ENCODE measurements around the gene HOXA4.

The HOXA4 gene

GRCh38 chr7:27156916-27157701 is 26.6 kb upstream of the HOXA4 start:
- no peak for DNase-seq

DNA sequence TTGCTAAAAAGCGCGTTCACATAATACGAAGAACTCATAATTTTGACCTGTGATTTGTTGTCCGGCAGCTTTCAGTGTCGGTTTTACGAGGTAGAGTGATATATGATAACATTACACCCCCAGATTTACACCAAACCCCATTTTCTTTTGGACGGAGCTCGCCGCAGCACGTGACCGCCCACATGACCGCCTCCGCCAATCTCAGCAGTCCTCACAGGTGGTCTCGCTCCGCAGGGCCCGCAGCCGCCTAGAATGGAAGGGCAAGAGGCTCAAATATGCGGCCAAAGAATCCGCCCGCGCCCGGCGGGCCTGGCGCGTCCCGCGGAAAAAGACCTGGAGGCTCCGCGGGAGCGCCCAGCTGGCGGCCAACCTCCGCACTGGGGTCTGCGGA is 25.9 kb upstream of the HOXA4 start, which contains the start of gene HOXA7:
HOXA7 (minus strand) TSS at position 168 of the 391 bp plus-strand sequence; CDS start at position 38, 130 bp downstream.
- DNase-seq, result no peak

GRCh38 chr7:27155816-27156507 is 25.4 kb upstream of the HOXA4 start:
- no peak for DNase-seq

- DNase-seq, result no peak
Observed at GRCh38 chr7:27154901-27155815, 24.6 kb upstream of the HOXA4 start.

GRCh38 chr7:27154369-27154768 is 23.8 kb upstream of the HOXA4 start:
- no peak for DNase-seq

GRCh38 chr7:27153526-27153925 is 23.0 kb upstream of the HOXA4 start:
- DNase-seq, result no peak

GRCh38 chr7:27152816-27153442 is 22.4 kb upstream of the HOXA4 start:
- no peak for DNase-seq

DNA sequence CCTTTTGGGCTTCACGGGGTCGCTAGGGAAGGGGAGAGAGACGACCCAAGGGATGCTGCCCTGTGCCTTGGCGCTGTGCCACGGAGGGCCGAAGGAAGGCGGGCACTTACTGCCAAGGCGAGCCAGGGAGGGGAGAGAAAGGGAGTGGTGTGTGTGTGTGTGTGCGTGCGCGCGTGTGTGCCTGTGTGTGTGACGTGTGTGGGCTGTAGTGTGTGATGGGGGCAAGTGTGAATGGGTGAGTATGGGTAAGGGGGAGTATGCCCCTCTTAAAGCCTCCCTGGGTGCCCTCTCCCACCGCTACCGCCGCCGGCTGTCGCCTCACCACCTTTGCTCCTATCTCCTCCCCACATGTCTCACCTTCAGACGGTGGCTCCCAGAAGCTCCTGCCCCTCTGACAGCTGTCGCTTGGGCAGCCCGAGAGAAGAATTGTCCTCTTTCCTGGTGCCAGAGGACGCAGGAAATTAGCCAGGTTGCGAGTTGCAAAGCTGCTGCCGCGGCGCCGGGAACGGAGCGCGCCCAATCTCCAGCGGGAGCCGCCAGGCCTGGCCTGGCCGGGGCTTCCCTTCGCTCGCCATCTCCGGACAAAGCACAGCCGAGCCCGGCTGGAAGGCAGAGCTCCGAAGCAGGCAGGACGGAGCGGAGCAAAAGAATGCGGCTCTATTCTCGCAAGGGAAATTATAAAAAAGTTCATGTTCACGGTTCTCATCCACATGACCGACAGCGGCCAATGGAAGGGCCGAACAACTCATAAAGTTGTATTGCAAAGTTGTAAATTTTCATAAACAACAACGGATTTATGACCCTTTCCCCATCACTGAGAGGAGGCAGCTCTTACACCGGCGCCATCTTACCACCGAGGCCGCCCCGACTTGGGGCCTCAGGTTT is 21.6 kb upstream of the HOXA4 start, which contains the start of gene HOXA3:
HOXA3 (minus strand) TSS at position 653 of the 885 bp plus-strand sequence. CDS start 41,943 bp downstream, outside the sequence.
- no peak for DNase-seq

DNA sequence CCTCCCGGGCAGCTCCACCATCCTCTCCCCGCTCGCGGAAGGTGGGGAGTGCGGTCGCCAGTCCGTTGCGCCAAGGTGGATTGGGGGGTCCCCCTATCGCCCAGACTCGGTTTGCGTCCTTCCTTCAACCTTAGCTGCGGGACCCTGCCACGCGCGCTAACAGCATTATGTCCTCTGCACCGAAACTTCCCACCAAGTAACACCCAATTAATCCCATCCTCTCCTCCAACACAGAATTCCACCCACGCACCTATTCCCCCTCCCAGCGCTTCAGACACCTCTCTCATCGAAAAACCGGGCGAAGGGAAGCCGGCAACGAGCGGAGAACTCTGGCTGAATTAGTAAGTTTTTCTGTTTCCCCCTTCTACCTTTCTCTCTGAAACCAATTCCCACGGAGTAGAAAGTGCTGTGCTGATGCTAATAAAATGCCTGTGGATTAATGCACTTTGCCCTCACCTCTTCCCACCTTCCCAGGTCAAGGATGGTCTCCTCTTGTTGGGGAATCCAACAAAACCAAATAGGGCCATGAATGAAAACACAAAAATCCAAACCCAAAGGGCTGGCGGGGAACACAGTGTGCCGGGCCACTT is 20.9 kb upstream of the HOXA4 start:
- no peak for DNase-seq

DNA sequence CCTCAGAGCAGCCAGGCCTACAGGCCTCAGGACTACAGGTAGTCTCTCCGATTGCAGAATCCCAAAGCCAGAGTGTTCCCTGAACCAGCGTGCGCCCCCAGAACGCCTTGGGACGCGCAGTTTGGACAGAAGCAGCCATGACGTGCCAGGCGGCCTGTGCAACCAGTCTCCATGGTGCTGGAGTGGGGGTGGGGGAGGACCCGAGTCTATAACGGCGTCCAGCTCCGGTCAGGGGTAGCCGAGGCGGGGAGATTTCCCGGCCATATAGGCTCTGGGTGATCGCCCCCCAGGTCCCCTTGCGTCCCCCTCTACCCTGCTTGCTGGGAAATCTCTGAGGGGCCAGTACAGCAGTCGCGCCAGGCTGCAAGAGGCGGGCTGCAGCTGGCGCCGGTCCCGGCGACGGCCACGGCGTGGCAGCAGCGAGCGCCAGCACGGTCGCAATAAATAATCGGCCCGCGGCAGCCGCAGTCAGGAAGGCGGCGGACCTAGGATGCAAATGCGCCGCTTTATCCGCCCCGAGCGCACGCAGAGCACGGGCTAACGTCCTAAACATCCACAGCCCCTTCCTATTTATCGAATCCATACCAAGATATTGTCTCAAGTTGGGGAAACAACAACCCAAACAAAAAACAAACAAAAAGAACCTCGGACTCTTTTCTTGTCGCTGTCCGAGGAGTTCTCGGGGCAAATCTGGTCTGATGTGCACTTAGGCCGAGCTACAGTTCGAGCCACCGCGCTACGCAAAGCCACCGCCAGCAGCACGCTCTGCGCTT is 20.2 kb upstream of the HOXA4 start:
- peak; percentile 66 for DNase-seq

DNA sequence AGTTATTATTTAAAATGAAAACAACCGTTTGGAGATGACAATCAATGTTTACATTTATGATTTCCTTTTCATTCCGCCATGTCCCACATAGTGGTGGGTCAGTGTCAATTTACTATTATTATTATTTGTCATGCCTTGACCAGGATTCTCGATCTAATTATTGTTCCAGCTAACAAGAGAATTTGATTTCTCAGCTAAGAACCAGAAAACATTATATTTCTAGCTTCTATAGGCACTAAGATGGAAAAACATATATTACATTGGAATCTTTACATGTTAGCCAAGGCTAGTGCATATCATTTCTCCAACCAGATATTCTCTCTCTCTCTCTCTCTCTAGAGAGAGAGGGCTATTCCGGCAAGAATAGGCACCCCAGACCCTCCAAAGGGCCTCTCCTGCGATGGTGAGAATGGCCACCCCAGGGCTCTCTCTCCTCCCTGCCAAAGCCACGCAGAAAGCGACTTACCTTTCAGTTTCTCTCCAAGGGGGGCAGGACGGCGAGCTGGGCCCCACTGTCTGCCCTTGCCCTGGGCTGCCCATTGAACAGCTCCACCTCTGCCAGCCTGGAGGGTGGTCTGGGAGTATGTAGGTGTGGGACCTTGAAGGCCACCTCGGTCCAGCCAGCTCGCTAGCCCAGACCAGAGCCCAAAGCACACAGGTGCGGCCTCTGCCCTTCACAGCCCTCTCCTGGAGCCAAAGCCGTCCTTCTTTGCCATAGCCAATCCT is 19.4 kb upstream of the HOXA4 start:
- no peak for DNase-seq

DNA sequence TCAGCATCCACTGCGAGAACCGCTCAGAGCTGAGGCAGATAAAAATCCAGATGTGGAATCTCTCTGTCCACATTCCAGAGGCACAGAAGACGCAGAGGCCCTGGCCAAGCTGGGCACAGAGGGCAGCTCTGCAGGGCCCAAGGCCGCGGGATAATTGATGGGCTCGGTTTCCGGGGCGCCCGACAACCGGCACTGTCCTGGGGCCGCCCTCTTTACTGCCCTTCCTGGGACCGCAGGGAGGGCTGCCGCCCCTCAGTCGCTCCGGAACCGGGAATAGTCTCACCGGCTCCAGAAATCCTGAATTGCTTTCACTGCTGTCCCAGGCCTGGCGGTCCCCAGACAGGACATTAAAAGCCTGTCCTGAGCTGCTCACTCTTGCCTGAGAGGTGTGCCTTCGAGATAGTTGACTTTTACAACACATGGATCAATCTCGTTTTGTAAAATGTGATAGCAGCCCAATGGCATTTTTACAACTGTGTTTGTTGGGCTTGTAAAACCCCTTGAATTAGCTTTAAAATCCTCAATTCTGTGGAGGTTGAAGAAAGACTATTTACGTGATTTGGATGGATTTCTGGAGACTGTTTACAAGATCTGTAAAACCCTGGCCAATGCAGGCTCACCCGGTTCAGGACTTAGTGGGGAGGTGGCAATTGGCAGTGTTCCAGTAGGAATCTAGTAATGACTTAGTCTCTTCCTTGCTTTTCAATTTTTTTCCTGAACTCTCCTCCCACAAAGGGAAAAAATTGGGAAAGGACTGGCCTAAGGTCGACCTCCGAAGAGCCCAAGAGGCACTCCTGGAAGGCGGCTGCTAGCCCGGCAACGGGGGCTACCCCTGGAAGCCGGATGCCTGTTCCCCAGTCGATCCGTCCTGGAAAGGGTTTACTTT is 18.4 kb upstream of the HOXA4 start:
- no peak for DNase-seq

- DNase-seq, result no peak
Observed at GRCh38 chr7:27148031-27148755, 17.6 kb upstream of the HOXA4 start.

DNA sequence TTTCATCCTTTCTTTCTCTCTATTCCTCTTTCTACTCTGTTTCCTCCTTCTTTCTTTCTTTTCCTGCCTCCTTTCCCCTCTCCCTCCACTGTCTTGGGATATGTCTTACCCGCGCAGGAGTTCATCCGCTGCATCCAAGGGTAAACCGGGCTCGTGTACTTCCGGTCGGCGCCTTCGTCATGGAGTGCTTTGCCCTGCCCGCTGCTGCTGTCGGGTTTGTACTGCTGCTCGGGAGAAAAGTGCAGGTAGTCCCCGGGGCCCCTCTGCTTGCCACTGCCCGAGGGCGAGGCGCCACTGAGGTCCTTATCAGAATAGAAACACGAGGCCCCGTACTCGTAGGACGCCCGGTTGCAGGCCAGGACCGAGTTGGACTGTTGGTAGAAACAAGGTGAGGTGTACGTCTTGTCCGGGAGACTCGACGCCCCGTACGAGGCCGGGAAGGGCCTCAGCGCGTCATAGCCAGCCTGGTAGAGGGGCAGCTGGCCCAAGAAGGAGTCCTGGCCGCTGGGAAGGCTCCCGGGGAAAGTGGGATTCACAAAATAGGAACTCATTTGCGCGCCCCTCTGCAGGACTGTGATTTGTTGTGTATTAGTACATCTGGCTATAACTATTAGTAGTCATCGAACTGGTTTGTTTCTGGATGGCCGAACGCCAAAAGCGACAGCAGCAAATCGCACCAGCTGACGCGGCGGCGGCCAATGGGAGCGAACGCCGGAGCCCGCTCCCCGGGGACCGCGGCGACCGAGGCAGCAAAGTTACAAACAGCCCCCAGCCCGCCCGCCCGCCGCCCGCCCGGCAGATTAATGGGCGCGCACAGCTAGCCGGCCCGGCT is 16.9 kb upstream of the HOXA4 start, which contains the start of gene HOXA6:
HOXA6 (minus strand) TSS at position 576 of the 832 bp plus-strand sequence; CDS start at position 551, 25 bp downstream.
- DNase-seq, result no peak

GRCh38 chr7:27146491-27147198 is 16.1 kb upstream of the HOXA4 start:
- DNase-seq, result no peak

GRCh38 chr7:27145914-27146412 is 15.4 kb upstream of the HOXA4 start:
- no peak for DNase-seq

Measured in stimulated activated CD4-positive, alpha-beta T cell treated with anti-CD3 and anti-CD28 coated beads, Interleukin-12 subunit alpha, Interleukin-12 subunit beta, amount 100 ng/mL, for 4 hours (primary cell).